Adrenal gland (tissue), 12 donors: Measurements from ENCODE around the gene TTC33. TPM values are rescaled to one million over a fixed set of nuclear protein-coding genes. Genes with fewer than 3 reads are reported as not detected.

Experiments used
- DNase-seq, 7 donors: peaks; one replicate each; pipeline ENCODE4 v3.0.0-alpha.2; 2019 to 2020
- H3K27ac ChIP-seq, 5 donors: fragments of 200-600 bp; sonication (generic) in 4 of 5; 1 replicate in 3 of 5; 2 replicates in 2 of 5; pipeline versions ENCODE4 v1.5.1 to v1.8.0; 2016 to 2020; ENCODE audit warnings: mild to moderate bottlenecking in 1 of 5
- H3K27me3 ChIP-seq: fragments of 200-600 bp; 2 replicates; pipeline ENCODE4 v1.8.0; 2021
- H3K36me3 ChIP-seq, 2 donors: fragments of 200-600 bp; replicated peaks in 1 of 2; 1 replicate in 1 of 2; 2 replicates in 1 of 2; pipeline versions ENCODE4 v1.5.1 to v1.8.0; 2018 to 2022
- H3K4me1 ChIP-seq, 2 donors: fragments of 200-600 bp; replicated peaks in 1 of 2; 1 replicate in 1 of 2; 2 replicates in 1 of 2; pipeline versions ENCODE4 v1.5.1 to v1.8.0; 2018 to 2021
- H3K4me3 ChIP-seq, 4 donors: fragments of 200-600 bp; sonication (generic) in 3 of 4; one replicate each; pipeline ENCODE4 v1.5.1; 2016 to 2018
- H3K9me3 ChIP-seq, 3 donors: fragments of 200-600 bp; sonication (generic) in 1 of 3; replicated peaks in 1 of 3; 1 replicate in 2 of 3; 2 replicates in 1 of 3; pipeline versions ENCODE4 v1.5.1 to v1.8.0; 2016 to 2021
- CTCF ChIP-seq, 6 experiments: fragments of 450-650 bp in 4 of 6; fragments of 200-600 bp in 2 of 6; sonication (generic) in 1 of 6; IDR thresholded peaks; 1 replicate in 5 of 6; 2 replicates in 1 of 6; pipeline versions ENCODE4 v1.5.1 to v1.8.0; 2016 to 2021; ENCODE audit warnings: antibody characterized with exemption in 6 of 6, mild to moderate bottlenecking in 2 of 6, moderate library complexity in 1 of 6
- POLR2A ChIP-seq, 2 donors: fragments of 450-650 bp; IDR thresholded peaks; one replicate each; pipeline ENCODE4 v1.6.1; 2017; ENCODE audit warnings: antibody characterized with exemption in 2 of 2, mild to moderate bottlenecking in 2 of 2, moderate library complexity in 1 of 2
- WGBS, 4 donors: extraction: QIAGEN DNeasy Blood & Tissue Kit in 2 of 4; methylation state at CpG; one replicate each; pipeline versions ENCODE4 v1.1.5 to v1.1.7; 2013 to 2017; 5-methylcytosine and 5-hydroxymethylcytosine counted together
- intact Hi-C, 2 donors: fragments of 100-400 bp; cut with DNase I; formaldehyde crosslinking; loops; one replicate each; pipeline versions ENCODE4 v1.14.1 to v1.15.0; 2022 to 2023
- polyA plus RNA-seq, 3 donors: library from polyadenylated mRNA; stranded (reverse); fragments of 200-250 nt in 2 of 3; fragments of 350-450 nt in 1 of 3; fragmentation: Illumina TruSeq in 1 of 3; extraction: RNeasy Lipid Tissue Mini Kit (QIAGEN cat#74804) in 1 of 3; gene quantifications; one replicate each; pipeline ENCODE4 v1.2.3, GENCODE V29; 2013 to 2014
- total RNA-seq, 9 donors: library from RNA; depleted of rRNA in 4 of 9; stranded (reverse); fragments of >200 nt in 4 of 9; fragments of 120-200 nt in 1 of 9; fragmentation: NEBNext Ultra II Directional in 1 of 9; extraction: Animal tissue kit (Norgen Biotek cat#: 25700) in 1 of 9; gene quantifications; one replicate each; pipeline versions ENCODE4 v1.1.0 to v1.2.4, GENCODE V29; 2013 to 2023
- donor health status: healthy with polysubstance abuse.
- donor health status: Bipolar disorder and iron deficiency.
- donor health status: DM: yes; HTN: yes; CAD: no.
- donor health status: DM: no; HTN: no; CAD: no.
- donor health status: DM: no; HTN: no; CAD: no.
- donor health status: DM: yes; HTN: yes; CAD: no.

TTC33 gene
- total and polyA plus RNA-seq, 12 donors, result 5.8 to 33.5 (median 15.3) TPM

- peaks cover 0 to 29% of the 10 kb centered on the region in 2 donors for H3K4me1 ChIP-seq
- no peaks in the 10 kb centered on the region for H3K27me3 ChIP-seq
- WGBS, 4 donors, result 77 to 95% (median 95%) methylated on average over 1 of the region's 1 CpG
- no peak for TF ChIP-seq CTCF (IDR thresholded peaks at IDR 0.05)
- no peak for TF ChIP-seq POLR2A (IDR thresholded peaks at IDR 0.05)
- no peak for DNase-seq
- no peaks in the 10 kb centered on the region for H3K9me3 ChIP-seq
- H3K27ac ChIP-seq, result no peak overlapping the region
- H3K36me3 ChIP-seq, result no peaks in the 10 kb centered on the region
- no peak overlapping the region for H3K4me3 ChIP-seq
- intact Hi-C loops, result no loop called here
Observed at GRCh38 chr5:40784916-40785315, 29.2 kb upstream of the TTC33 start.

GRCh38 chr5:40784027-40784653, 28.4 kb upstream of the TTC33 start:
- no peaks in the 10 kb centered on the region for H3K36me3 ChIP-seq
- DNase-seq, result no peak
- peaks cover 0 to 27% of the 10 kb centered on the region in 2 donors for H3K4me1 ChIP-seq
- H3K9me3 ChIP-seq, result no peaks in the 10 kb centered on the region
- intact Hi-C loops, result no loop called here
- no peak overlapping the region for H3K4me3 ChIP-seq
- H3K27ac ChIP-seq, result no peak overlapping the region
- WGBS, 4 donors, result 95 to 100% (median 98%) methylated on average over 1 of the region's 1 CpG
- no peaks in the 10 kb centered on the region for H3K27me3 ChIP-seq
- TF ChIP-seq CTCF (IDR thresholded peaks at IDR 0.05), result no peak
- no peak for TF ChIP-seq POLR2A (IDR thresholded peaks at IDR 0.05)

- Histone ChIP-seq H3K9me3 (no peaks in the 10 kb centered on the region), H3K4me3 (no peak overlapping the region), H3K27me3 (no peaks in the 10 kb centered on the region), H3K27ac (no peak overlapping the region), H3K4me1 (peaks cover 0 to 22% of the 10 kb centered on the region in 2 donors), H3K36me3 (peaks cover 0 to 6% of the 10 kb centered on the region in 2 donors)
- intact Hi-C loops, result no loop called here
- TF ChIP-seq POLR2A (IDR thresholded peaks at IDR 0.05) (no peak), CTCF (IDR thresholded peaks at IDR 0.05) (no peak)
- no peak for DNase-seq
Observed at GRCh38 chr5:40781843-40782409, 26.2 kb upstream of the TTC33 start.

- Histone ChIP-seq H3K9me3 (no peaks in the 10 kb centered on the region), H3K36me3 (peaks cover 0 to 15% of the 10 kb centered on the region in 2 donors), H3K4me1 (peaks cover 0 to 32% of the 10 kb centered on the region in 2 donors), H3K27ac (no peak overlapping the region), H3K27me3 (no peaks in the 10 kb centered on the region), H3K4me3 (no peak overlapping the region)
- intact Hi-C loops, result no loop called here
- no peak for TF ChIP-seq POLR2A (IDR thresholded peaks at IDR 0.05)
- TF ChIP-seq CTCF (IDR thresholded peaks at IDR 0.05), result no peak
- 85 to 96% (median 95%) methylated on average over 3 of the region's 3 CpGs for WGBS, 4 donors
- no peak for DNase-seq
Observed at GRCh38 chr5:40780858-40781257, 25.1 kb upstream of the TTC33 start.
